HG02885 (cell line): ENCODE results near the gene NUP85.
"Not testable (repeated sequence)": the region's sequence is repeated elsewhere in the genome, so short reads cannot be mapped to it uniquely, and the experiment has no call there.

ENCODE experiments used
- ATAC-seq: cut with Tn5 transposase; IDR thresholded peaks from one replicate; pipeline ENCODE4 v1.9.1; 2021; ENCODE audit warnings: mild to moderate bottlenecking; ENCODE audit not compliant: unreplicated experiment, poor library complexity

Gene NUP85

GRCh38 chr17:75205037-75205792, at the start of gene NUP85:
TSS of gene NUP85 (plus strand) at chr17:75205679. CDS start at chr17:75205762, 83 bp downstream.
- ATAC-seq: peak; percentile 76

- not testable (repeated sequence) for ATAC-seq
Observed at GRCh38 chr17:75158480-75158879, 47.0 kb upstream of the NUP85 start.

- ATAC-seq: no peak
Observed at GRCh38 chr17:75159196-75160031, 46.1 kb upstream of the NUP85 start.

GRCh38 chr17:75160211-75160610, 45.3 kb upstream of the NUP85 start:
- ATAC-seq: no peak

- no peak for ATAC-seq
Observed at GRCh38 chr17:75163074-75163473, 42.4 kb upstream of the NUP85 start.

GRCh38 chr17:75164606-75165005, 40.9 kb upstream of the NUP85 start:
- not testable (repeated sequence) for ATAC-seq

- ATAC-seq: no peak
Observed at GRCh38 chr17:75168998-75169397, 36.5 kb upstream of the NUP85 start.

GRCh38 chr17:75173526-75173925, 32.0 kb upstream of the NUP85 start:
- ATAC-seq: no peak

- ATAC-seq: no peak
Observed at GRCh38 chr17:75174996-75175395, 30.5 kb upstream of the NUP85 start.

- no peak for ATAC-seq
Observed at GRCh38 chr17:75176625-75177024, 28.9 kb upstream of the NUP85 start.

GRCh38 chr17:75178453-75178852, 27.0 kb upstream of the NUP85 start:
- no peak for ATAC-seq

- no peak for ATAC-seq
Observed at GRCh38 chr17:75181110-75181509, 24.4 kb upstream of the NUP85 start.

GRCh38 chr17:75181608-75182318, 23.7 kb upstream of the NUP85 start:
- peak; percentile 2 for ATAC-seq

GRCh38 chr17:75182319-75182568, 23.2 kb upstream of the NUP85 start:
- peak; percentile 22 for ATAC-seq

- peak; percentile 71 for ATAC-seq
Observed at GRCh38 chr17:75182569-75183436, 22.7 kb upstream of the NUP85 start, which contains the start of gene SUMO2. TSS of gene SUMO2 (minus strand) at chr17:75182959. CDS start at chr17:75182834, 125 bp downstream.

- no peak for ATAC-seq
Observed at GRCh38 chr17:75183999-75184884, 21.2 kb upstream of the NUP85 start.

GRCh38 chr17:75188614-75189013, 16.9 kb upstream of the NUP85 start:
- ATAC-seq: no peak

- no peak for ATAC-seq
Observed at GRCh38 chr17:75191584-75191983, 13.9 kb upstream of the NUP85 start.

GRCh38 chr17:75194879-75195278, 10.6 kb upstream of the NUP85 start:
- ATAC-seq: no peak
